Subcutaneous abdominal adipose tissue (tissue), 5 donors: ENCODE data around the gene PGM5.

Experiments
- H3K27ac ChIP-seq: one replicate; pipeline ENCODE4 v1.7.0; 2013; ENCODE audit warnings: low read depth, mild to moderate bottlenecking, inconsistent platforms, low read length, moderate library complexity
- H3K27me3 ChIP-seq, 5 donors: one replicate each; pipeline ENCODE4 v1.7.0; 2013; ENCODE audit warnings: low read length in 5 of 5, inconsistent platforms in 1 of 5; ENCODE audit not compliant: control insufficient read depth in 5 of 5, insufficient read depth in 4 of 5
- H3K36me3 ChIP-seq, 5 donors: one replicate each; pipeline ENCODE4 v1.7.0; 2013; ENCODE audit warnings: low read length in 5 of 5; ENCODE audit not compliant: control insufficient read depth in 5 of 5, insufficient read depth in 5 of 5
- H3K4me1 ChIP-seq, 5 donors: one replicate each; pipeline ENCODE4 v1.7.0; 2013; ENCODE audit warnings: low read length in 5 of 5, mild to moderate bottlenecking in 3 of 5, moderate library complexity in 1 of 5; ENCODE audit not compliant: control insufficient read depth in 5 of 5, insufficient read depth in 5 of 5
- H3K4me3 ChIP-seq, 5 donors: one replicate each; pipeline ENCODE4 v1.7.0; 2013; ENCODE audit warnings: low read length in 5 of 5, low read depth in 1 of 5
- H3K9ac ChIP-seq, 5 donors: one replicate each; pipeline ENCODE4 v1.7.0; 2013; ENCODE audit warnings: low read length in 5 of 5, mild to moderate bottlenecking in 4 of 5, moderate library complexity in 3 of 5
- H3K9me3 ChIP-seq, 5 donors: one replicate each; pipeline ENCODE4 v1.7.0; 2013; ENCODE audit warnings: low read length in 5 of 5; ENCODE audit not compliant: control insufficient read depth in 5 of 5
- donor health status: healthy.
- donor health status: healthy.
- donor health status: healthy.
- donor health status: healthy.
- donor health status: healthy.

The PGM5 gene

GRCh38 chr9:68489646-68490045 is 133.2 kb downstream of the PGM5 start:
- Histone ChIP-seq H3K27me3 (no peaks in the 10 kb centered on the region), H3K36me3 (peaks cover 0 to 8% (median 6%) of the 10 kb centered on the region in 5 donors), H3K9me3 (peaks cover 0 to 18% (median 8%) of the 10 kb centered on the region in 5 donors), H3K4me3 (no peak overlapping the region), H3K9ac (no peak overlapping the region), H3K27ac (no peak overlapping the region), H3K4me1 (peaks cover 0 to 2% (median 0%) of the 10 kb centered on the region in 5 donors)

- Histone ChIP-seq H3K9ac (no peak overlapping the region), H3K9me3 (no peaks in the 10 kb centered on the region), H3K36me3 (no peaks in the 10 kb centered on the region), H3K4me1 (peaks cover 0 to 2% (median 0%) of the 10 kb centered on the region in 5 donors), H3K27ac (no peak overlapping the region), H3K27me3 (no peaks in the 10 kb centered on the region), H3K4me3 (no peak overlapping the region)
These were observed 136.4 kb downstream of the PGM5 start for GRCh38 chr9:68492806-68493205.

GRCh38 chr9:68493541-68493940 is 137.1 kb downstream of the PGM5 start:
- no peaks in the 10 kb centered on the region for H3K9me3 ChIP-seq
- H3K27me3 ChIP-seq = no peaks in the 10 kb centered on the region
- no peak overlapping the region for H3K27ac ChIP-seq
- no peak overlapping the region for H3K4me3 ChIP-seq
- no peaks in the 10 kb centered on the region for H3K36me3 ChIP-seq
- H3K9ac ChIP-seq = no peak overlapping the region
- peaks cover 0 to 2% (median 0%) of the 10 kb centered on the region in 5 donors for H3K4me1 ChIP-seq

GRCh38 chr9:68493958-68494577 is 137.7 kb downstream of the PGM5 start:
- no peaks in the 10 kb centered on the region for H3K27me3 ChIP-seq
- H3K9ac ChIP-seq = no peak overlapping the region
- no peak overlapping the region for H3K27ac ChIP-seq
- no peak overlapping the region for H3K4me3 ChIP-seq
- no peaks in the 10 kb centered on the region for H3K9me3 ChIP-seq
- H3K4me1 ChIP-seq = peaks cover 0 to 2% (median 0%) of the 10 kb centered on the region in 5 donors
- no peaks in the 10 kb centered on the region for H3K36me3 ChIP-seq

GRCh38 chr9:68495247-68495646 is 138.8 kb downstream of the PGM5 start:
- no peak overlapping the region for H3K4me3 ChIP-seq
- no peaks in the 10 kb centered on the region for H3K27me3 ChIP-seq
- H3K4me1 ChIP-seq = peaks cover 0 to 2% (median 0%) of the 10 kb centered on the region in 5 donors
- peaks cover 0 to 3% (median 0%) of the 10 kb centered on the region in 5 donors for H3K36me3 ChIP-seq
- no peak overlapping the region for H3K27ac ChIP-seq
- no peaks in the 10 kb centered on the region for H3K9me3 ChIP-seq
- H3K9ac ChIP-seq = no peak overlapping the region

GRCh38 chr9:68496356-68496755 is 139.9 kb downstream of the PGM5 start:
- Histone ChIP-seq H3K27me3 (no peaks in the 10 kb centered on the region), H3K27ac (no peak overlapping the region), H3K36me3 (peaks cover 0 to 6% (median 0%) of the 10 kb centered on the region in 5 donors), H3K4me1 (peaks cover 0 to 2% (median 0%) of the 10 kb centered on the region in 5 donors), H3K4me3 (no peak overlapping the region), H3K9ac (no peak overlapping the region), H3K9me3 (no peaks in the 10 kb centered on the region)

GRCh38 chr9:68497629-68498028 is 141.2 kb downstream of the PGM5 start:
- Histone ChIP-seq H3K9me3 (no peaks in the 10 kb centered on the region), H3K27ac (no peak overlapping the region), H3K27me3 (no peaks in the 10 kb centered on the region), H3K9ac (no peak overlapping the region), H3K4me3 (no peak overlapping the region), H3K4me1 (peaks cover 0 to 2% (median 0%) of the 10 kb centered on the region in 5 donors), H3K36me3 (peaks cover 0 to 6% (median 0%) of the 10 kb centered on the region in 5 donors)

GRCh38 chr9:68498816-68499215 is 142.4 kb downstream of the PGM5 start:
- H3K27me3 ChIP-seq = no peaks in the 10 kb centered on the region
- peaks cover 0 to 6% (median 0%) of the 10 kb centered on the region in 5 donors for H3K36me3 ChIP-seq
- H3K4me1 ChIP-seq = peaks cover 0 to 2% (median 0%) of the 10 kb centered on the region in 5 donors

GRCh38 chr9:68500457-68501381 is 144.3 kb downstream of the PGM5 start:
- Histone ChIP-seq H3K36me3 (peaks cover 0 to 6% (median 0%) of the 10 kb centered on the region in 5 donors), H3K4me1 (peaks cover 0 to 3% (median 0%) of the 10 kb centered on the region in 5 donors), H3K4me3 (no peak overlapping the region), H3K27ac (no peak overlapping the region), H3K27me3 (no peaks in the 10 kb centered on the region), H3K9me3 (no peaks in the 10 kb centered on the region), H3K9ac (no peak overlapping the region)

More at GRCh38 chr9:68498816-68499215, 142.4 kb downstream of the PGM5 start:
- H3K9ac ChIP-seq = no peak overlapping the region
- H3K4me3 ChIP-seq = no peak overlapping the region
- no peak overlapping the region for H3K27ac ChIP-seq
- no peaks in the 10 kb centered on the region for H3K9me3 ChIP-seq

- H3K27ac ChIP-seq = no peak overlapping the region
- peaks cover 0 to 11% (median 0%) of the 10 kb centered on the region in 5 donors for H3K4me1 ChIP-seq
- no peaks in the 10 kb centered on the region for H3K27me3 ChIP-seq
- H3K9me3 ChIP-seq = no peaks in the 10 kb centered on the region
- H3K9ac ChIP-seq = no peak overlapping the region
- H3K4me3 ChIP-seq = no peak overlapping the region
- H3K36me3 ChIP-seq = peaks cover 0 to 6% (median 0%) of the 10 kb centered on the region in 5 donors
These were observed 145.9 kb downstream of the PGM5 start for GRCh38 chr9:68502279-68502678.
